NB4 (cell line): ENCODE results near the gene SCNN1G.

ENCODE experiments used
- MYC ChIP-seq: IDR thresholded peaks from 2 replicates; pipeline ENCODE4 v1.6.1; 2011; ENCODE audit warnings: low read depth, low read length
- TF ChIP-seq, protein P1 (sequence below): IDR thresholded peaks from one replicate; pipeline ENCODE4 v1.5.1; 2012; ENCODE audit warnings: low read depth, low read length
- TF ChIP-seq, protein P2 (sequence below): IDR thresholded peaks from 2 replicates; pipeline ENCODE4 v1.6.1; 2011; ENCODE audit warnings: low read depth, low read length

DNA sequence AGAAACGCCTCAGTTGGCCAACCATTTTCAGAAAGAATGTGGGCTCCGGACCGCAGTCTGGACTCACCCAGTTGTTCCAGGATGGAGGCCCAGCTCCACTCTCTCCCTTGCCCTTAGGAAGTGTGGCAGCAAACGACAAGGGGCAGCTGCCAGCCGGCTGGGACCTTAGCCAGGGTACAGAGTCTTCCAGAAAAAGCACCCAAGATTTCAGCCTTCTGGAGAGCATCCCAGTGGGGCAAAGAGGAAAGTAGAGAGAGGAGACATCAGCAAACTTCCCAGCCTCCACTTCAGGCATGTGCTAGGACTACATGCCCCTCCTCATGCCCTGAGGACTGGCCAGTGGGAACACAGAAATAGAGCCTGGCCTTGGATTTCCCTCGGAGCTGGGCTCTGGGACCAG is 62.7 kb downstream of the SCNN1G start:
- TF ChIP-seq, protein P1, sequence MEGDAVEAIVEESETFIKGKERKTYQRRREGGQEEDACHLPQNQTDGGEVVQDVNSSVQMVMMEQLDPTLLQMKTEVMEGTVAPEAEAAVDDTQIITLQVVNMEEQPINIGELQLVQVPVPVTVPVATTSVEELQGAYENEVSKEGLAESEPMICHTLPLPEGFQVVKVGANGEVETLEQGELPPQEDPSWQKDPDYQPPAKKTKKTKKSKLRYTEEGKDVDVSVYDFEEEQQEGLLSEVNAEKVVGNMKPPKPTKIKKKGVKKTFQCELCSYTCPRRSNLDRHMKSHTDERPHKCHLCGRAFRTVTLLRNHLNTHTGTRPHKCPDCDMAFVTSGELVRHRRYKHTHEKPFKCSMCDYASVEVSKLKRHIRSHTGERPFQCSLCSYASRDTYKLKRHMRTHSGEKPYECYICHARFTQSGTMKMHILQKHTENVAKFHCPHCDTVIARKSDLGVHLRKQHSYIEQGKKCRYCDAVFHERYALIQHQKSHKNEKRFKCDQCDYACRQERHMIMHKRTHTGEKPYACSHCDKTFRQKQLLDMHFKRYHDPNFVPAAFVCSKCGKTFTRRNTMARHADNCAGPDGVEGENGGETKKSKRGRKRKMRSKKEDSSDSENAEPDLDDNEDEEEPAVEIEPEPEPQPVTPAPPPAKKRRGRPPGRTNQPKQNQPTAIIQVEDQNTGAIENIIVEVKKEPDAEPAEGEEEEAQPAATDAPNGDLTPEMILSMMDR: no peak
- TF ChIP-seq, protein P2, sequence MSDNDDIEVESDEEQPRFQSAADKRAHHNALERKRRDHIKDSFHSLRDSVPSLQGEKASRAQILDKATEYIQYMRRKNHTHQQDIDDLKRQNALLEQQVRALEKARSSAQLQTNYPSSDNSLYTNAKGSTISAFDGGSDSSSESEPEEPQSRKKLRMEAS: no peak
- TF ChIP-seq MYC: no peak
